ENCODE data around the gene EIF5A. TPM values are rescaled to one million over a fixed set of nuclear protein-coding genes. Genes with fewer than 3 reads are reported as not detected.

The EIF5A gene
- polyA plus RNA-seq, 1 experiment = 556 TPM

DNA sequence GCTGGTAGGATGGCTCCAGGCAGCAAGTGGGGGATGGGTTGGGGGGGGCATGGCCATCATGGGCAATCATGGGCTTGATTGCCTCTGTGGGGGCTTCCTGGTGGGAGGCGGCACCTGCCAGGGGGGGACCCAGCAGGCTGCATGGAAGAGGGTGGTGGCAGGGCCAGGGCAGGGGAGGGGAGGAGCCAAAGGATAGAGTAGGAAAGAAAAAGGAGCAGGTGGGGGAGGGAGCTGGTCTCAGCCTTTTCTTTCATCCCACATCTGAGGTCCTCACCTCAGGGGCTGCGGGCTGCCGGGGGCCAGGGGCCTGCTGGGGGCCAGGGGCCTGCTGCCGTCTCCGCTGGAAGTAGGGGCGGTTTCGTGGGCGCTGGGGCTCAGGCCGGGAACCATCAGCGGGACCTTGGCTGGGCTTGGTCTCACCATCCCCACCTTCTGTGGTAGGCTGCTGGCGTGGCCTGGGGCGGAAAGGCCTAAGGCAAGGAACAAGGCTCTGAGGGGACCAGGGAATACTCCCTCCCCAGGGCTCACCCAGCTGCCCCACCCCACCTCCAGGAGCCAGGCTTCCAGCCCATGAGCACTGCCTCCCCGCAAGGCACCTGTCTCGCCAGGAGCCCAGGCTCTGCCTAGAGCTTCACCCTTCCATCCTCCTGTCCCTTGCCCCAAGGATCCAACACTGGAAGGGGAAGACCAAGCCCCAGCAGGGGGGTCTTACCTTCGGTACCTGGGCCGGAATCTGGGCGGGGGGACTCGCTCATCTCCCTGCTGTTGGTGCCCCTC is 18.0 kb upstream of the EIF5A start:
- H3K4me3 ChIP-seq (ENCODE audit: low read depth, low read length) = no peak overlapping the region
- H3K36me3 ChIP-seq (ENCODE audit: control insufficient read depth, insufficient read depth, low read length) = no peaks in the 10 kb centered on the region
- TF ChIP-seq, protein P1, sequence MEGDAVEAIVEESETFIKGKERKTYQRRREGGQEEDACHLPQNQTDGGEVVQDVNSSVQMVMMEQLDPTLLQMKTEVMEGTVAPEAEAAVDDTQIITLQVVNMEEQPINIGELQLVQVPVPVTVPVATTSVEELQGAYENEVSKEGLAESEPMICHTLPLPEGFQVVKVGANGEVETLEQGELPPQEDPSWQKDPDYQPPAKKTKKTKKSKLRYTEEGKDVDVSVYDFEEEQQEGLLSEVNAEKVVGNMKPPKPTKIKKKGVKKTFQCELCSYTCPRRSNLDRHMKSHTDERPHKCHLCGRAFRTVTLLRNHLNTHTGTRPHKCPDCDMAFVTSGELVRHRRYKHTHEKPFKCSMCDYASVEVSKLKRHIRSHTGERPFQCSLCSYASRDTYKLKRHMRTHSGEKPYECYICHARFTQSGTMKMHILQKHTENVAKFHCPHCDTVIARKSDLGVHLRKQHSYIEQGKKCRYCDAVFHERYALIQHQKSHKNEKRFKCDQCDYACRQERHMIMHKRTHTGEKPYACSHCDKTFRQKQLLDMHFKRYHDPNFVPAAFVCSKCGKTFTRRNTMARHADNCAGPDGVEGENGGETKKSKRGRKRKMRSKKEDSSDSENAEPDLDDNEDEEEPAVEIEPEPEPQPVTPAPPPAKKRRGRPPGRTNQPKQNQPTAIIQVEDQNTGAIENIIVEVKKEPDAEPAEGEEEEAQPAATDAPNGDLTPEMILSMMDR (IDR thresholded peaks at IDR 0.05; ENCODE audit: insufficient read depth, low read depth, low read length) = no peak
- H3K27me3 ChIP-seq (ENCODE audit: control insufficient read depth, insufficient read depth, low read length) = peaks cover 30% of the 10 kb centered on the region
- CTCF ChIA-PET = no interaction called here
- POLR2A ChIA-PET = no interaction called here
- no peak for DNase-seq (ENCODE audit: low read depth)

DNA sequence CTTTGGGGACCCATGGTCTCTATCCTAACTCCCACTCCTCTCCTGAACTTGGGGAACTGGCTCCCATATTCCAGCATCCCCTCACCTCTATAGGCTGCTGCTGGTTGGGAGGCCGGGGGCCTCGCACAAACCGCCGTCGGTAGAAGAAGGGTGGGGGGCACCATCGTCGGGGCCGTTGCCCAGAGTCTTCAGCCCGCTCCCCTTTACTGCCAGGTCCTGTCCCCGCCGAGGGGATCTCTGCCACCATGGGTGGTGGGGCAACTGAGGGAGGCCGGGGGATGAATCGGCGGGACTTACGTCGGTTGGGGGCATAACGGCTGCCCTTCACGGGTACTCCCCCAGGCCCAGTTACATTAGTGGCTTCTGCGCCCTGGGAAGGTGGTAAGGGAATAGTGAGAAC is 17.3 kb upstream of the EIF5A start:
- H3K27me3 ChIP-seq (ENCODE audit: control insufficient read depth, insufficient read depth, low read length) = peaks cover 32% of the 10 kb centered on the region
- no peaks in the 10 kb centered on the region for H3K36me3 ChIP-seq (ENCODE audit: control insufficient read depth, insufficient read depth, low read length)
- DNase-seq (ENCODE audit: low read depth) = no peak
- TF ChIP-seq, protein P1 (IDR thresholded peaks at IDR 0.05; ENCODE audit: insufficient read depth, low read depth, low read length) = no peak
- CTCF ChIA-PET = no interaction called here
- H3K4me3 ChIP-seq (ENCODE audit: low read depth, low read length) = no peak overlapping the region
- POLR2A ChIA-PET = no interaction called here

DNA sequence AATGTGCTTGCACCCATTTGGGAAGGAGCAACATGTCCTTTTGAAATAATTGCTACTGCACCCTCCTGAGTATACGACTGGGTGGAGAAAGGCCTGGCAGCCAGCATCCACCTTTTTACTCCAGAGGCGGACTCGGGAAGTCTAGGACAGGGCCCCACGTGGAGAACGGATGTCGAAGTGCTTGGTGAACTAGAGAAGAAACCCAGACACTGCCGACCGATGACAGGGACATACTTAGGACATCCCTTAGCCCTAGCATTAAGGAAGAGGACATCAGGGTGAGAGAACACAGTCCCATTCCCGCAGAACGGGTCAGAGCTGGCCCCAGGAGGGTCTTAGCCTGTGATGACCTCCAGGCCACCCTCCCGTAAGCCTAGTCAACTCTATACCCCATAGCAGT is 16.7 kb upstream of the EIF5A start:
- H3K4me3 ChIP-seq (ENCODE audit: low read depth, low read length) = no peak overlapping the region
- ChIA-PET POLR2A (no interaction called here), CTCF (interaction anchor here (2.0 kb wide), 1 partner anchor 9 kb away, joined by 6 read pairs; the partner anchor contains the start of gene SLC2A4)
- DNase-seq (ENCODE audit: low read depth) = no peak
- peaks cover 32% of the 10 kb centered on the region for H3K27me3 ChIP-seq (ENCODE audit: control insufficient read depth, insufficient read depth, low read length)
- no peaks in the 10 kb centered on the region for H3K36me3 ChIP-seq (ENCODE audit: control insufficient read depth, insufficient read depth, low read length)
- TF ChIP-seq, protein P1 (IDR thresholded peaks at IDR 0.05; ENCODE audit: insufficient read depth, low read depth, low read length) = no peak

DNA sequence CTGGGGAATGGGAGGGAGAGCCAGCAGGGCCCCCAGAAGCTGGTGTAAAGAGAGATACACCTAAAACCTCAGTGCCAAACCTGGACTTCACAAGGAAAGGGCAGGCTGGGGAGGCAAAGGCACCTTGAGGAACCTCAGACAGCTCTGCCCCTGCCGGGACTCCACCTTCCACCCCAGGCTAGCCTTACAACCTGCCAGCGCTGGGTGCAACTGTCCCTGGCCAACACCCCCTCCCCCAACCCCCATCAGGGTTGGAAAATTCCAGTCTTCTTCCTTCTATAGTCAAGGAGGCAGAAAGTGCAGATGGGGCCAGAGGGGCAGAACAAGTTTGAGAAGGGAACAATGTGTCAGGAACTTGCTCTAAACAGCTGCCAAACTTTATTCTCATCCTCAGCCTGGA is 15.2 kb upstream of the EIF5A start:
- TF ChIP-seq, protein P1 (IDR thresholded peaks at IDR 0.05; ENCODE audit: insufficient read depth, low read depth, low read length) = no peak
- no peak for DNase-seq (ENCODE audit: low read depth)
- H3K27me3 ChIP-seq (ENCODE audit: control insufficient read depth, insufficient read depth, low read length) = peaks cover 27% of the 10 kb centered on the region
- no peak overlapping the region for H3K4me3 ChIP-seq (ENCODE audit: low read depth, low read length)
- ChIA-PET CTCF (interaction anchor here (1.2 to 2.0 kb wide), 3 partner anchors 10 to 71 kb away, joined by 3 to 6 read pairs (median 4); partner anchors contain the start of gene SLC2A4), POLR2A (no interaction called here)
- no peaks in the 10 kb centered on the region for H3K36me3 ChIP-seq (ENCODE audit: control insufficient read depth, insufficient read depth, low read length)

DNA sequence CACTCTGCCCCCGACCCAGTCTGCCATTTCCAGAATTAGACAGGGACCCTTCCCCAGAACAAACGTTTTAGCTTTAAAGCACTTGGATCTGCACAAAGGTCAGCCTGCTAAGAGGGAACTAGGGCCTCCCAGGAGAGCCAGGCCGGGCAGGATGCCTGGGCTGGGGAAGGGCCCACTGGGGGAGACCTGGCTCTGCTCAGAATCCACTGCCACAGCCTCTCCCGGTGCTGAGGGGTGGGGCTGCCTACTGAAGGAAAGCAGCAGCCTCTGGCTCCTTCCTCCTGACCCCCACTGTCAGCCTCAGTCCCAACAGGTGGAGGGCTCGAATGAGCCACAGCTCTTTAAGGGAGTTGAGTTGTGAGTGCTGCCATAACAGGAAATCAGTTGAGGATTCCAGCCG is 14.7 kb upstream of the EIF5A start:
- H3K27me3 ChIP-seq (ENCODE audit: control insufficient read depth, insufficient read depth, low read length) = peaks cover 26% of the 10 kb centered on the region

More for the DNA sequence above, 14.7 kb upstream of the EIF5A start:
- POLR2A ChIA-PET = no interaction called here
- CTCF ChIA-PET = interaction anchor here (1.2 to 2.0 kb wide), 3 partner anchors 11 to 72 kb away, joined by 3 to 6 read pairs (median 4); partner anchors contain the start of gene SLC2A4
- Histone ChIP-seq H3K4me3 (ENCODE audit: low read depth, low read length) (no peak overlapping the region), H3K36me3 (ENCODE audit: control insufficient read depth, insufficient read depth, low read length) (no peaks in the 10 kb centered on the region)
- DNase-seq (ENCODE audit: low read depth) = no peak
- TF ChIP-seq, protein P1 (IDR thresholded peaks at IDR 0.05; ENCODE audit: insufficient read depth, low read depth, low read length) = no peak
